Skeletal muscle tissue (tissue), 4 donors: ENCODE data around the gene ARHGAP6. TPM values are rescaled to one million over a fixed set of nuclear protein-coding genes. Genes with fewer than 3 reads are reported as not detected.

Experiments
- H3K27ac ChIP-seq: one replicate; pipeline ENCODE4 v1.7.0; 2013; ENCODE audit warnings: mild to moderate bottlenecking, low read depth, low read length, inconsistent platforms
- H3K27me3 ChIP-seq, 3 donors: one replicate each; pipeline ENCODE4 v1.7.0; 2013; ENCODE audit warnings: low read length in 3 of 3; ENCODE audit not compliant: control insufficient read depth in 3 of 3, insufficient read depth in 3 of 3
- H3K36me3 ChIP-seq, 3 donors: one replicate each; pipeline ENCODE4 v1.7.0; 2013; ENCODE audit warnings: low read length in 3 of 3; ENCODE audit not compliant: control insufficient read depth in 3 of 3, insufficient read depth in 3 of 3
- H3K4me1 ChIP-seq, 3 donors: one replicate each; pipeline ENCODE4 v1.7.0; 2013; ENCODE audit warnings: low read length in 3 of 3, mild to moderate bottlenecking in 3 of 3; ENCODE audit not compliant: control insufficient read depth in 3 of 3, insufficient read depth in 3 of 3
- H3K4me3 ChIP-seq, 3 donors: one replicate each; pipeline ENCODE4 v1.7.0; 2013; ENCODE audit warnings: low read length in 3 of 3
- H3K9ac ChIP-seq, 3 donors: one replicate each; pipeline ENCODE4 v1.7.0; 2013; ENCODE audit warnings: low read length in 3 of 3, mild to moderate bottlenecking in 3 of 3, moderate library complexity in 2 of 3, low read depth in 1 of 3
- H3K9me3 ChIP-seq, 3 donors: one replicate each; pipeline ENCODE4 v1.7.0; 2013; ENCODE audit warnings: low read length in 3 of 3; ENCODE audit not compliant: control insufficient read depth in 3 of 3
- total RNA-seq: library from RNA; depleted of rRNA; stranded (reverse); fragments of >200 nt; gene quantifications from one replicate; pipeline ENCODE4 v1.2.3, GENCODE V29; 2014
- donor health status: Osteomylitis.

ARHGAP6 gene
- total RNA-seq, 1 donor from 2014 or later: 8.4 TPM

DNA sequence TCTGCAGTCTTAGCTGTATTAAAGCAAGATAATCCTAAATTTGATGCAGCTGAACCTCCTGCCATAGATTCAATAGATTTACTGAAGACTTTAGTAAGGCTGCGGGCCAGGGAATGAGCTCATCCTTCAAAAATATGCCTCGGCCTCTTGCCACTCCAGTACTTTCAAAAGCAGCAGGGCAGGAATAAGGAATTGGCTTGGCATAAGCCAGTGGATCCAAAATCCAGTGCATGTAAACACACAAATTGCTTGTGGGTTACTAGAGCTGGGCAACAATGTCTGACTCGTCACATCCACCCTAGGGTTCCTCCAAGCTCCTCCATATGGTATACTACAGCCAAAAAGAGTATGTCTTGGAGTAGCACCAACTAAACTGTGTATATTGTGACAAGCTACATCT, 207.6 kb downstream of the ARHGAP6 start:
- no peak overlapping the region for H3K4me3 ChIP-seq
- no peak overlapping the region for H3K9ac ChIP-seq
- no peaks in the 10 kb centered on the region for H3K9me3 ChIP-seq
- H3K36me3 ChIP-seq: no peaks in the 10 kb centered on the region
- no peaks in the 10 kb centered on the region for H3K27me3 ChIP-seq
- H3K27ac ChIP-seq: no peak overlapping the region
- peaks cover 0 to 4% (median 0%) of the 10 kb centered on the region in 3 donors for H3K4me1 ChIP-seq

GRCh38 chrX:11451151-11451550, 214.6 kb downstream of the ARHGAP6 start:
- Histone ChIP-seq H3K27me3 (no peaks in the 10 kb centered on the region), H3K9ac (no peak overlapping the region), H3K36me3 (no peaks in the 10 kb centered on the region), H3K4me1 (no peaks in the 10 kb centered on the region), H3K4me3 (no peak overlapping the region), H3K9me3 (no peaks in the 10 kb centered on the region), H3K27ac (no peak overlapping the region)

- H3K9ac ChIP-seq: no peak overlapping the region
- no peaks in the 10 kb centered on the region for H3K4me1 ChIP-seq
- no peaks in the 10 kb centered on the region for H3K9me3 ChIP-seq
- H3K27ac ChIP-seq: no peak overlapping the region
- no peaks in the 10 kb centered on the region for H3K36me3 ChIP-seq
- no peaks in the 10 kb centered on the region for H3K27me3 ChIP-seq
- H3K4me3 ChIP-seq: no peak overlapping the region
Observed at GRCh38 chrX:11450354-11450753, 215.4 kb downstream of the ARHGAP6 start.

- no peak overlapping the region for H3K27ac ChIP-seq
- no peaks in the 10 kb centered on the region for H3K4me1 ChIP-seq
Observed at GRCh38 chrX:11449613-11450012, 216.1 kb downstream of the ARHGAP6 start.

DNA sequence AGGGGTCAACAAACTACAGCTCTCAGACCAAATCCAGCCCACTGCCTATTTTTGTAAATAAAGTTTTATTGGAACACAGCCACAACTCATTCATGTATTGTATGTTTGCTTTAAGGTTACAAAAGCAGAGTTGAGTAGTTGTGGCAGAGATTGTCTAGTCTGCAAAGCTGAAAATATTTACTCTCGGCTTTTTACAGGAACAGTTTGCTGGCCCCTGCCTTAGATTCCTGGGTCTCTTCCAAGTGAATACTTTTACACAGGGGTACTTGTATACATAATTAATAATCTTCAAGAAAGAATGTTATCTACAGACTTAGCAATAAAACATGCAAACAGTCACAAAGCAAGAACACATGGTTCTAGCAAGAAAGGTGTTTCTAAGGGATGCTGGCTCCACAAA, 218.3 kb downstream of the ARHGAP6 start:
- no peaks in the 10 kb centered on the region for H3K9me3 ChIP-seq
- no peaks in the 10 kb centered on the region for H3K4me1 ChIP-seq
- no peak overlapping the region for H3K4me3 ChIP-seq
- no peak overlapping the region for H3K9ac ChIP-seq
- no peak overlapping the region for H3K27ac ChIP-seq
- H3K36me3 ChIP-seq: no peaks in the 10 kb centered on the region
- H3K27me3 ChIP-seq: no peaks in the 10 kb centered on the region

More at GRCh38 chrX:11449613-11450012, 216.1 kb downstream of the ARHGAP6 start:
- H3K27me3 ChIP-seq: no peaks in the 10 kb centered on the region
- no peak overlapping the region for H3K9ac ChIP-seq
- no peaks in the 10 kb centered on the region for H3K9me3 ChIP-seq
- H3K36me3 ChIP-seq: no peaks in the 10 kb centered on the region
- H3K4me3 ChIP-seq: no peak overlapping the region

DNA sequence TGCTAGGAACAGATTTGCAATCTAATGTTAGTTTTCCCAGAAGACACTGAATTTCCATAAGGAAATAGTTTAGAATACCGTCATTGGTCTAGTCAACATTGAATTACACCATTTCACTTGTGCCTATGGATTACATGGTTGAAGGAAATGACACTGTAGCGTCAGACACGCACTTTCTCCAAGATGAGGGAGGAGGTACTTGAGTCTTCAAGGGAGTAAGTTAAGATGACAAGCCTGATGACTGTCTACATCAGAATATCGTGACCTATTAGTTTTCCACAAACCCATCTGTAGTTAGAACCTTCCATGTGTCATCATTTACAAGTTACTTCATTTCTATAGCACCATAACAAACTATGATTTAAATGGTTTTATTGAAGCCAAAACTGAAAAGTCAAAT, 218.8 kb downstream of the ARHGAP6 start:
- Histone ChIP-seq H3K9ac (no peak overlapping the region), H3K9me3 (no peaks in the 10 kb centered on the region), H3K4me3 (no peak overlapping the region), H3K27me3 (no peaks in the 10 kb centered on the region), H3K36me3 (no peaks in the 10 kb centered on the region), H3K27ac (no peak overlapping the region), H3K4me1 (no peaks in the 10 kb centered on the region)

DNA sequence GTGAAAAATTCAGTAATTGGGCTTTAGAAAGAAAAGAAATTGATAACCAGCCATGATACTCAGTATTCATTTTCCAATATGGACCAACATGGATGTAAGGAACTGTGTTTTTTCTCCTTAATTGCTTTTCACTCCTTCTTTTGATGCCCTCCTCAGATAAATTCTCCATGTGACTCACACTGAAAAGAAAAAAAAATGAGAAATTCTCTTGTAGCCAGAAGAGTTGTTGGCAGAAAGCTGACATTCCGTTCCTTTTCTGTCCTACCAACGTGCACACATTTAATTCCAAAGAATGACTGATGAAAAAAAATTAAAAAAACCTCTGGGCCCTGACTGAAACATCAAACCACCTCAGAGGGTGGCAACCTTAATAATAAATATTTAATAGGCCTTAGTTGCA, 219.4 kb downstream of the ARHGAP6 start:
- H3K9ac ChIP-seq: no peak overlapping the region
- H3K27me3 ChIP-seq: no peaks in the 10 kb centered on the region
- H3K9me3 ChIP-seq: no peaks in the 10 kb centered on the region
- no peaks in the 10 kb centered on the region for H3K4me1 ChIP-seq
- H3K36me3 ChIP-seq: no peaks in the 10 kb centered on the region
- H3K4me3 ChIP-seq: no peak overlapping the region
- no peak overlapping the region for H3K27ac ChIP-seq

DNA sequence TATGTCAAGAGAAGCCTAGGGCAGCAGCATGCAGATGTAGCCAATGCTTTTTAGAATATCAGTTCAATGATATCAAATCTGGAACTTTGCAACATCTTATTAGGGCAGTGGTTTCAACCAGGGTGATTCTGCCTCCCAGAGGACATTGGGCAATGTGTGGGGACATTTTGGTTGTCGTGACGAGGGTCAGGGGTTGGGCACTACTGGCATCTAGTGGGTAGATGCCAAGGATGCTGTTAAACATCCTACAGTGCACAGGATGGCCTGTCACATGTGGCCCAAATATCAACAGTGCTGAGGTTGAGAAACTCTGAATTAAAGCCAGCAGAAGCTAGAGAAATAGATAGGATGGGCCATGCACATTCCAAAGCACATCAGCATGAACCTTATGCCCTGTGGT, 220.2 kb downstream of the ARHGAP6 start:
- no peaks in the 10 kb centered on the region for H3K27me3 ChIP-seq
- H3K4me1 ChIP-seq: no peaks in the 10 kb centered on the region
- H3K36me3 ChIP-seq: no peaks in the 10 kb centered on the region
- H3K9me3 ChIP-seq: no peaks in the 10 kb centered on the region
- H3K9ac ChIP-seq: no peak overlapping the region
- no peak overlapping the region for H3K4me3 ChIP-seq
- no peak overlapping the region for H3K27ac ChIP-seq

DNA sequence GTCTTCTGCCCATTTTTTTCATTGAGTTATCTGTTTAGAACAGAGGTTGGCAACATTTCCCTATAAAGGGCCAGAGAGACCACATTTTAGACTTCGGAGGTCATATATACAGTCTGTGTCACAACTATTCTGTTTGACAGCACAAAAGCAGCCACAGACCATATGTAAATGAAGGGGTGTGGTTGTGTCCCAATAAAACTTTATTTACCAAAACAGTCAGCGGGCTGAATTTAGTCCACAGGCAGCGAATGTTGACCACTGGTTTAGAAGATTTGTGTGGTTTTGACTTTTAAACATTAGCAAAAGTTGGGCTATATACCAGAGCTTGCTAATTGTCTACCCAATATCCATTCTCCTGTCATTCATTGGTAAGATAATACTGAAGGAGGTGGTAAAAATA, 221.7 kb downstream of the ARHGAP6 start:
- H3K9me3 ChIP-seq: no peaks in the 10 kb centered on the region
- no peak overlapping the region for H3K27ac ChIP-seq
- no peak overlapping the region for H3K9ac ChIP-seq

DNA sequence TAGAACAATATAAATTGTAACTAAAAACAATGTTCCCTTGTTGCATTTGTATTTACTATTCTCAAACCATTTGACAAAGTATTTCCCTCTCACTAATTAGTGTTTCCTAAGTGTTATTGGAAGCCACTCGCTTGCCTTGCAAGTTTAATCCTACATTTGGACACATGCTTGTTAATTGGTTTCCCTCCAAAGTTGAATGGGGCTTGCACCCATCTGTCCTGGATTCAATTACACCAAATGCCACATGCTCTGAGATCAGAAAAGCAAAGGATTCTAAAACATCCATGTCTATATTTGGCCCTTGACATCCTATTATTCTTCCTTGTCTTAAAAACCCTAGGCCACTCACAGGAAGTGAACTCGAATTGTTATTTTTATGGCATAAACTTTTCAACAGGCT, 225.9 kb downstream of the ARHGAP6 start:
- no peak overlapping the region for H3K9ac ChIP-seq
- H3K4me1 ChIP-seq: peaks cover 0 to 7% (median 5%) of the 10 kb centered on the region in 3 donors
- no peaks in the 10 kb centered on the region for H3K27me3 ChIP-seq
- H3K36me3 ChIP-seq: no peaks in the 10 kb centered on the region
- no peak overlapping the region for H3K4me3 ChIP-seq
- no peak overlapping the region for H3K27ac ChIP-seq
- H3K9me3 ChIP-seq: no peaks in the 10 kb centered on the region

More for the DNA sequence above, 221.7 kb downstream of the ARHGAP6 start:
- no peaks in the 10 kb centered on the region for H3K36me3 ChIP-seq
- H3K27me3 ChIP-seq: no peaks in the 10 kb centered on the region
- H3K4me3 ChIP-seq: no peak overlapping the region
- H3K4me1 ChIP-seq: no peaks in the 10 kb centered on the region

DNA sequence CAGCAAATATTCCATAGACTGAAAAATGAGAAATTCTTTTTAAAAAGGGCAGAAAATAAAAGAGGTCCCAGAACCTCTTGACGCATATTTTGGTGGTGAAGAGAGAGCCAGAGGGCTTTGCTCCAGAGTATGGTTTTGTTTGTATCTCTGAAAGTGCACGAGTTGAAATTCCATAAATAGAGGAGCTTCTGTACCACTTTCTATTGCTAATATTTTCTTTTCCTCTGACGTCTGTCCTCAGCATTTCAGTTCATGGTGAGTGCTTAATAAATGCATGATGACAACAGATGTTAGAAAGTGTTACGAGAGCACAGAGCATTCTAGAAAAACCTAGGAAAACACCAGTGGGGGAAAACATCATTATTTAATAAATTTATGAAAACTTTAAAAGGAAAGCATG, 227.0 kb downstream of the ARHGAP6 start:
- peaks cover 0 to 7% (median 5%) of the 10 kb centered on the region in 3 donors for H3K4me1 ChIP-seq
- H3K36me3 ChIP-seq: no peaks in the 10 kb centered on the region
- no peak overlapping the region for H3K27ac ChIP-seq
- H3K4me3 ChIP-seq: no peak overlapping the region
- H3K9me3 ChIP-seq: no peaks in the 10 kb centered on the region
- H3K9ac ChIP-seq: no peak overlapping the region
- no peaks in the 10 kb centered on the region for H3K27me3 ChIP-seq
